Right ventricle myocardium inferior (tissue), 1 donor: ENCODE data around the gene PTBP2. TPM values are rescaled to one million over a fixed set of nuclear protein-coding genes. Genes with fewer than 3 reads are reported as not detected.
"Not testable (repeated sequence)": the region's sequence is repeated elsewhere in the genome, so short reads cannot be mapped to it uniquely, and the experiment has no call there.

ENCODE experiments used
- ATAC-seq: fragments of 200-7000 bp; cut with Tn5 transposase; one replicate; pipeline ENCODE4 v1.9.1; 2020; ENCODE audit warnings: mild to moderate bottlenecking, moderate library complexity
- DNase-seq: peaks from one replicate; pipeline ENCODE4 v3.0.0; 2021; ENCODE audit errors: missing footprints
- intact Hi-C: fragments of 100-400 bp; cut with DNase I; formaldehyde crosslinking; loops from one replicate; pipeline ENCODE4 v1.11.0; 2022
- total RNA-seq: library from RNA; stranded (reverse); fragmentation: NEBNext Ultra II Directional; extraction: Animal tissue kit (Norgen Biotek cat#: 25700); gene quantifications from one replicate; pipeline ENCODE4 v1.2.1, GENCODE V29; 2021
- donor health status: DM: no; HTN: yes; CAD: no; lungs with severe emphysema.

The PTBP2 gene
- total RNA-seq, 1 donor from 2014 or later, result 11.2 TPM

- intact Hi-C loops, result loop anchor here (10.0 kb wide), 1 partner anchor 189 kb away; no protein-coding TSS in a partner anchor
- DNase-seq (no peak), ATAC-seq (no peak)
Observed at GRCh38 chr1:96723377-96723776, 1.8 kb downstream of the PTBP2 start.

- ATAC-seq (no peak), DNase-seq (no peak)
- intact Hi-C loops, result loop anchor here (10.0 kb wide), 1 partner anchor 189 kb away; no protein-coding TSS in a partner anchor
Observed at GRCh38 chr1:96723936-96724335, 2.4 kb downstream of the PTBP2 start.

DNA sequence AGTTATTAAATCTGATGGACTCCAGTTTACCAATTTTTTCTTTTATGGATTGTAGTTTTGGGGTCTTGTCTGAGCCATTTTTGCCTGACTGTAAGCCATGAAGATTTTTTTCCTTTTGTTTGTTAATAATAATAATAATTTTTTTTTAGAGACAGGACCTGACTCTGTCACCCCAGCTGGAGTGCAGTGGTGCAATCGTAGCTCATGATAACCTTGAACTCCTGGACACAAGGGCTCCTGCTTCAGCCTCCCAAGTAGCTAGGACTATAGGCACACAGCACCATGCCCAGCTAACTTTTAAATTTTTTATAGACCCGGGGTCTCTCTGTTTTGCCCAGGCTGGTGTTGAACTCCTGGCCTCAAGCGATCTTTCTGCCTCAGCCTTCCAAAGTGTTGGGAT, 6.3 kb downstream of the PTBP2 start:
- no peak for DNase-seq
- ATAC-seq, result no peak
- intact Hi-C loops, result loop anchor here (10.0 kb wide), 1 partner anchor 193 kb away; no protein-coding TSS in a partner anchor

GRCh38 chr1:96730574-96731298, 9.2 kb downstream of the PTBP2 start:
- intact Hi-C loops, result no loop called here
- DNase-seq (no peak), ATAC-seq (peak; percentile 57)

GRCh38 chr1:96741335-96741734, 19.8 kb downstream of the PTBP2 start:
- intact Hi-C loops, result no loop called here
- DNase-seq (no peak), ATAC-seq (no peak)

- DNase-seq, result no peak
- no peak for ATAC-seq
- intact Hi-C loops, result no loop called here
Observed at GRCh38 chr1:96746440-96747420, 25.1 kb downstream of the PTBP2 start.

- DNase-seq (no peak), ATAC-seq (peak; percentile 60)
- intact Hi-C loops, result no loop called here
Observed at GRCh38 chr1:96747565-96747964, 26.0 kb downstream of the PTBP2 start.

DNA sequence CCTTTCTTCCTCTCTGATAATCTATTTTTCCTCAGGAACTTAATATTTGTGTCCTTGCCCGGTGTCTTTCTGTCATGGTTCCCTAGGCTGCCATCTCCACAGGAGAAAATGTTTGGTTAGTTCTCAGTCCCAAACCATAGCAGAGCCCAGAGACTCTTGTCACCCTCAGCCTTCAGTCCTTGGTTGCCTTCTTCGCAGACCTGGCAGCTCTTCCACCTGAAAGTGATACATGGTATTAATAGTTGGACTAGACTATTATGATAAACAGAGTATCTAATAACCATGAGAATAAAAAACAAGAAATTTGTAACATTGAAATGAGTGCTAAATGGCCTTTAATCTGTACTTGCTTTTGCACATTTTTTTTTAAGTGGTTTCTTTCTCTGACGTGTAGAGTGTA, 26.5 kb downstream of the PTBP2 start:
- DNase-seq (no peak), ATAC-seq (no peak)
- intact Hi-C loops, result no loop called here

GRCh38 chr1:96749618-96750017, 28.0 kb downstream of the PTBP2 start:
- no peak for DNase-seq
- no peak for ATAC-seq
- intact Hi-C loops, result no loop called here

DNA sequence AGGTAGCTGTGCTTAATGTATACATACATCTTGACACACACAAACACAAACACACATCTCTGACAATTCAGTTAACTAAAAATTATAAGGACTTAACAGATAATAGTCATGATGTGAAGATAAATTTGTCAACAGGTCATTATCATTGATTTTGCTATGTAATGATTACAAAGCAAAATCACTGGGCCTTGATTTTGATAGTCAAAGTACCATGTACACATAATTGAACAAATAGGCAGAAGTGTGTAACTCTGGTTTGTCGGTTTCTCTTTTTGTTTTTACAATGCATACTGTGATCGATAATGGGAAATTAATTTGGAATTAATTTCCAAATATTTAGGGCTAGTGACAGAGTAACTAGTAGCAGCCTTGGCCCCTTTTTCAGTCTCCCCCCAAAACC, 30.8 kb downstream of the PTBP2 start:
- ATAC-seq (no peak), DNase-seq (no peak)
- intact Hi-C loops, result no loop called here

DNA sequence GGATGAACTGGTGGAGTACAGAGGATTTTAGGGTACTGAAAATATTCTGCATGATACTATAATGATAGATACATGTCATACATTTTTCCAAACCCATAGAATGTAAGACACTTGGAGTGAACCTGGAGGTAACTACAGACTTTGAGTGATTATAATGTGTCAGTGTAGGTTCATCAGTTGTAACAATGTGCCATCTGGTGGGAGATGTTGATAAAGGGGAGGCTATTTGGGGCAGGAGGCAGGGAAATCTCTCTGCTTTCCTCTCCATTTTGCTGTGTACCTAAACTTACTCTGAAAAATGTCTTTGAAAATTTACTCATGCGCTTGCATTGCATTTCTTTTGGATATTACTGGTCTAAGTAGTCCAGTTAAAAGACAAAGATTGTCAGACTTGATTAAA, 35.2 kb downstream of the PTBP2 start:
- intact Hi-C loops, result no loop called here
- DNase-seq (no peak), ATAC-seq (no peak)

DNA sequence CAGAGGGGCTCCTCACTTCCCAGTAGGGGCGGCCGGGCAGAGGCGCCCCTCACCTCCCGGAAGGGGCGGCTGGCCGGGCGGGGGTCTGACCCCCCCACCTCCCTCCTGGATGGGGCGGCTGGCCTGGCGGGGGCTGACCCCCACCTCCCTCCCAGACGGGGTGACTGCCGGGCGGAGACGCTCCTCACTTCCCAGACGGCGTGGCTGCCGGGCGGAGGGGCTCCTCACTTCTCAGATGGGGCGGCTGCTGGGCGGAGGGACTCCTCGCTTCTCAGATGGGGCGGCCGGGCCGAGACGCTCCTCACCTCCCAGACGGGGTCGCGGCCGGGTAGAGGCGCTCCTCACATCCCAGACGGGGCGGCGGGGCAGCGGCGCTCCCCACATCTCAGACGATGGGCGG, 41.0 kb downstream of the PTBP2 start:
- DNase-seq, ATAC-seq, intact Hi-C loops: not testable (repeated sequence)

GRCh38 chr1:96763514-96763913, 41.9 kb downstream of the PTBP2 start:
- no peak for ATAC-seq
- intact Hi-C loops, result no loop called here
- DNase-seq, result no peak

DNA sequence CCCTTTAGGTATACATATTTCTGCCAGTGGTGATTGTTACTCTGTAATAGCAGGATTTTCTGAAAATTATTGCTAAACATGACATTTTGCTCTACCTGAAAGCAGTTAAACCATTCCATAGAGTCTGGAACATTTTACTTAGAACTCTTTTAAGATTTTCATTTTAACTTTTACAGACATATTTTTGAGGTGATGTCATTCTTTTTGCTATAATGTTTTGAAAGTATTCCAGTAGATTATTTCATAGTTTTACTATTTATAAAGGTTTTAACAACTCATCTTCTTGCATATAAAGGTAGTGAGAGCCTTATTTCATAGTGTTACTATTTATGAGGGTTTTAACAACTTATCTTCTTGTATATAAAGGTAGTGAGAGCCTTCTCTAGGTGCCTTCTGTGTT, 42.9 kb downstream of the PTBP2 start:
- DNase-seq (no peak), ATAC-seq (no peak)
- intact Hi-C loops, result no loop called here

DNA sequence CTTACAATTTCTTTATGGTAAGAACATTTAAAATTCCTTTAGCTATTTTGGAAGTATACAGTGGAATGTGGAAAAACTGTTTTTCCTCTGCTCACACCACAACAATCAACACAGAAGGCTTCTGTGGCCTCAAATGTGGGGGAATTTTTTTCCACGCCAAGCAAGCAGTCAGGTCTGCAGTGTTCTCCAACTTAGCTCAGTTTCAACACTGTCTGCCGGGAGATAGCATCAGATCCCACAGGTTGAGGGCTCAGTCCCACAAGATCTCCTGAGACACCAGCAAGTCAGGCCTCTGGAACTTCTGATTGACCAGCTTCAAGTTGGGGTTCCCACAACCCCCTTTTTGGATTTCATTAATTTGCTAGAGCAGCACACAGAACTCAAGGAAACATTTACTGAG, 50.3 kb downstream of the PTBP2 start:
- intact Hi-C loops, result no loop called here
- DNase-seq (no peak), ATAC-seq (no peak)

DNA sequence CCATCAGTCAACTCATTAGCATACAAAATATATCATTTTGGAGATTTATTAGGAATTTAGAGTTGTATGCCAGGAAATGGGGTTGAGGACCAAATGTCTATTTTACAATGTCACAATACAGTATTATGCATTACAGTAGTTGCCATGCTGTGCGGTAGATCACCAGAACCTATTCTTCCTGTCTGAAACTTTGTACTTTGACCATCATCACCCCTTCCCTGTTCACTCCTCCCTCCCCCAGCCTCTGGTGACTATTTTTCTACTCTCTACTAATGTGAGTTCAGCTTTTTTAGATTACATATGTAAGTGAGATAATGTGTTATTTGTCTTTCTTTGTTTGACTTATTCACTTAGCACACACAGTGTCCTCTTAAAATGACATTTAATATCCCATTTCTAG, 50.8 kb downstream of the PTBP2 start:
- intact Hi-C loops, result no loop called here
- DNase-seq, result no peak
- ATAC-seq, result no peak

DNA sequence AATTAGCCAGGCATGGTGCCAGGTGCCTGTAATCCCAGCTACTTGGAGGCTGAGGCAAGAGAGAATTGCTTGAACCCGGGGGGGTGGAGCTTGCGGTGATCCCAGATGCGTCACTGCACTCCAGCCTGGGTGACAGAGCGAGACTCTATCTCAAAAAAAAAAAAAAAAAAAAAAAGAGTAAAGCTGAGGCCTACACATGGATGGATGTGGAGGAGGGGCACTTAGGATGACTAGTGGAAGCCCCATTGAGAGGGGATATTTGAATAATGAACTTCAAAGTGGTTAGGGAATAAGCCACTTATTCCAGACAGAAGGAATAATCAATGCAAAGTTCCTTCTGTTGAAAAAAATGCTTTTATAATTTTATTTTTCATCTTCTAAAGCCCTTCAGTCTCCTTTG, 51.4 kb downstream of the PTBP2 start:
- ATAC-seq (no peak), DNase-seq (no peak)
- intact Hi-C loops, result no loop called here

GRCh38 chr1:96782206-96782605, 60.6 kb downstream of the PTBP2 start:
- intact Hi-C loops, result no loop called here
- DNase-seq (no peak), ATAC-seq (no peak)

DNA sequence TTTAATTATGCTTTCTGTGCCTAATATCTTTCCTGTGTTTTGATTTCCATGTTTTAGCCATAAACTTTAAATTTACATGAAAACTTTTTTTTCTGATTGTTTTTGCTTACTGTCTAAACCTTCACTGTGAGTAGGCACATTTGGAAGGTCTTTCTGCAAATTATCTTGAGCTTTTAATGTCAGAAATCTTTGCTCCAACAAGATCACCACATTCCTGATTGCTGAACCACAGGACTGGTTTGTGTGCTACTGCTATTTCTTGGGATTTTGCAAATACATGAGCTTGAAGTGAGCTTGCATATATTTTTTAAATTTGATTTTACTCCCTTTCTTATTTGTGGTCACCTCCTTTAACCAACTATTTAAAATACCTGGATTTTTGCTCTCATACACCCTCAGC, 61.3 kb downstream of the PTBP2 start:
- DNase-seq (no peak), ATAC-seq (no peak)
- intact Hi-C loops, result no loop called here

GRCh38 chr1:96790599-96790998, 69.0 kb downstream of the PTBP2 start:
- intact Hi-C loops, result no loop called here
- ATAC-seq (no peak), DNase-seq (no peak)
